Activated CD8-positive, alpha-beta memory T cell treated with anti-CD3 and anti-CD28 coated beads, Interleukin-2, amount 50 U/mL, for 24 hours (primary cell): ENCODE results near the gene SNAPC2.
"Not testable (repeated sequence)": the region's sequence is repeated elsewhere in the genome, so short reads cannot be mapped to it uniquely, and the experiment has no call there.

Source experiments
- DNase-seq: peaks from one replicate; pipeline ENCODE4 v3.0.0-alpha.2; 2020; ENCODE audit errors: extremely low read depth

Gene SNAPC2

DNA sequence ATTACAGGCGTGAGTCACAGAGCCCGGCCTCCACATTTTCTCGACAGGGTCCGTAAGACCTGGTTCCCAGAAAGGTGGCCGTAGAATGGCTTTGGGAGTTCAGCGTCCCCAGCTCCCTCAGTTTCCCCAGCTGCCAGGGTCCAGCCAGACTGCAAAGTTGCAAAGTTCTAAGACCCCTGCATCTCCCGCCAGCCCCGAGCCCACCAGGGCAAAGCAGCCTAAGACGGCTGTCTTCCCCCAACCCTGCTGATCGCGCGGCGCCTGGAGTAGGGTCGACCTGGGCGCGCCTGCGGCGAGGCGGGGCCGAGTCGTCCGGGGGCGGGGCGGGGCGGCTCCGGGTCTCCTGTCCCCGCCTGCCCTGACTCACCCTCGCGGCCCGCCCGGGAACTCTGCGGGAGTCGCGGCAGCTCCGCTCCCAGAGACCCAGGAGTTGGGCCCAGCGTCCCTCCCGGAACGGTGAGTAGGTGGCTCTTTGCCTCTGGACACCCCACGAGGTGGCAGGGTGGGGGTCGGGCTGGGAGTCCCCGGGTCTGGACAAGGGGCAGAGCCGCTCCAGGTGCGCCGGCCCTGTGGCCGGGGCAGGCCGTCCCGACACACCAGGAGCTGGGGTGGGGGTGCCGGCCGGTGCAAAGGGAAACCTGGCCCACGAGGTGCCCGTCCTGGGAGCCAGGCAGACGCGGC lies 31.9 kb upstream of the SNAPC2 start, which contains the start of gene LRRC8E:
TSS of gene LRRC8E (plus strand) at position 366 of the 681 bp plus-strand sequence. CDS start 7,094 bp downstream, outside the sequence.
- DNase-seq, result no peak

DNA sequence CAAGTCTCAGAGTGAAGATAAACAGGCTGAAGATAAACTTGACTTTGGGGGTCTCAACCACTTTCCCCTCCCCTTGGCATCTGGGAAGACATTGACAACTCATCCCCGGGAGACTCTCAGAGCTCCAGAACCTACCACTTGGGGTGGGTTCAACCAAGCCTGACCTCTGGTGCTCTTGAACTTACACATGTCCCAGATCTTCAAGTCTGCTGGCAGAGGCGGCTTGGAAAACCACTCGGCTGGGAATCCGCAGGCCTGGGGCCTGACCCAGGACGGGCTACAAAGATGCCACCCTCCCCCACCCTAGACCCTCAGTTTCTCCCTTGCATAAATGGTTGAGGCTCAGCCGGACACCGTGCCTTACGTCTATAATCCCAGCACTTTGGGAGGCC lies 31.3 kb upstream of the SNAPC2 start:
- no peak for DNase-seq

GRCh38 chr19:7893362-7894101 lies 26.6 kb upstream of the SNAPC2 start:
- DNase-seq, result not testable (repeated sequence)

DNA sequence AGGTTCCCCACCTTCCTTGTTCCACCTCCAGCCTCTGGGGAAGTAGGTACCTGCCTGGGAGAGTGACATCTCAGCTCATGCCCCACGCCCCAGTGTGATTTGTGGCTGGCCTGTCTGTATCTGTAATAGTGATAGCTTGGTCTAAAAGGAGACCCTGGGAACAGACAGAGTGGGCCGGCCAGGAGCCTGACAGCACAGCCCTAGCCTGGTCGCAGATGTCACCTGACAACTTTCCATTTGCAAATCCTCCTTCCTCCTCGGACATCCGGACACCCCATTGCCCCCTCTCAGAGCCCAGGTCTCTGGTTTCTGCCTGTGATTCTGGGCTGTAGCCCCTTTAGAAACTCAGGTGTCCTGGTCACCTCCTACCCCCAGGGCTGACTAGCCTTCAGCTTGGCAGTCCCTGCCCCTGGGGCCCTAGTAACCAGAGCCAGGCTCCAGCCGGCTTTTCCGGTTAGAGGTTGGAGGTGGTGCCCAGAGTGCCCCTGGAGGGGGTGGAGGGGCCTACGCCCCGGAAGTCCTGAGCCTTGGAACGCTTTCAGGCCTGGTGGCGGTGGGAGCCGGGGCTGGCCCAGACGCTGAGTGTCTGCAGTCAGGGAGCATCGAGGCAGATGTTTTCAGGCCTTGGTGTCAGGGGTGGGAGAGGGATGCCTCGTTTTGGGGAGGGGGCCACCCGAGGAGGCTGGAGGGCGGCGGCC lies 25.4 kb upstream of the SNAPC2 start:
- no peak for DNase-seq

- no peak for DNase-seq
These were observed 24.6 kb upstream of the SNAPC2 start for GRCh38 chr19:7895565-7895964.

DNA sequence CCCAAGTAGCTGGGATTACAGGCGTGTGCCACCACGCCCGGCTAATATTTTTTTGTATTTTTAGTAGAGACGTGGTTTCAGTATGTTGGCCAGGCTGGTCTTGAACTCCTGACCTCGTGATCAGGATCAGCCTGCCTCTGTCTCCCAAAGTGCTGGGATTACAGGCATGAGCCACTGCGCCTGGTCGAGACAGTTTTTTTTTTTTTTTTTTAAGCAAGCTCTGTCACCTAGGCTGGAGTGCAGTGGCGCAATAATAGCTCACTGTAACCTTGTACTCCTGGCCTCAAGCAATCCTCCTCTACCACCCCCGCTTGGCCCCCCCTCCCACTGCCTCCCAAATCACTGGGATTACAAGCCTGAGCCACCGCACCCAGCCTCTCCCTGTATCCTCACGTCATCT lies 22.8 kb upstream of the SNAPC2 start:
- no peak for DNase-seq

GRCh38 chr19:7898967-7899366 lies 21.2 kb upstream of the SNAPC2 start:
- no peak for DNase-seq

DNA sequence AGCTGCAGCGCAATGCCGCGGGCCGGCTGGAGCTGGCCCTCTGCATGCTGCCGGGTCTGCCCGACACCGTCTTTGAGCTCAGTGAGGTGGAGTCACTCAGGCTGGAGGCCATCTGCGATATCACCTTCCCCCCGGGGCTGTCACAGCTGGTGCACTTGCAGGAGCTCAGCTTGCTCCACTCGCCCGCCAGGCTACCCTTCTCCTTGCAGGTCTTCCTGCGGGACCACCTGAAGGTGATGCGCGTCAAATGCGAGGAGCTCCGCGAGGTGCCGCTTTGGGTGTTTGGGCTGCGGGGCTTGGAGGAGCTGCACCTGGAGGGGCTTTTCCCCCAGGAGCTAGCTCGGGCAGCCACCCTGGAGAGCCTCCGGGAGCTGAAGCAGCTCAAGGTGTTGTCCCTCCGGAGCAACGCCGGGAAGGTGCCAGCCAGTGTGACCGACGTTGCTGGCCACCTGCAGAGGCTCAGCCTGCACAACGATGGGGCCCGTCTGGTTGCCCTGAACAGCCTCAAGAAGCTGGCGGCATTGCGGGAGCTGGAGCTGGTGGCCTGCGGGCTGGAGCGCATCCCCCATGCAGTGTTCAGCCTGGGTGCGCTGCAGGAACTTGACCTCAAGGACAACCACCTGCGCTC lies 20.3 kb upstream of the SNAPC2 start:
- no peak for DNase-seq

DNA sequence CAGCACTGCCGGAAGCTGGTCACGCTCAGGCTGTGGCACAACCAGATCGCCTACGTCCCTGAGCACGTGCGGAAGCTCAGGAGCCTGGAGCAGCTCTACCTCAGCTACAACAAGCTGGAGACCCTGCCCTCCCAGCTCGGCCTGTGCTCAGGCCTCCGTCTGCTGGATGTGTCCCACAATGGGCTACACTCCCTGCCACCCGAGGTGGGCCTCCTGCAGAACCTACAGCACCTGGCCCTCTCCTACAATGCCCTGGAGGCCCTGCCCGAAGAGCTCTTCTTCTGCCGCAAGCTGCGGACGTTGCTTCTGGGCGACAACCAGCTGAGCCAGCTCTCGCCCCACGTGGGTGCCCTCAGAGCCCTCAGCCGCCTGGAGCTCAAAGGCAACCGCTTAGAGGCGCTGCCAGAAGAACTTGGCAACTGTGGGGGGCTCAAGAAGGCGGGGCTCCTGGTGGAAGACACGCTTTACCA lies 19.7 kb upstream of the SNAPC2 start:
- DNase-seq, result no peak

DNA sequence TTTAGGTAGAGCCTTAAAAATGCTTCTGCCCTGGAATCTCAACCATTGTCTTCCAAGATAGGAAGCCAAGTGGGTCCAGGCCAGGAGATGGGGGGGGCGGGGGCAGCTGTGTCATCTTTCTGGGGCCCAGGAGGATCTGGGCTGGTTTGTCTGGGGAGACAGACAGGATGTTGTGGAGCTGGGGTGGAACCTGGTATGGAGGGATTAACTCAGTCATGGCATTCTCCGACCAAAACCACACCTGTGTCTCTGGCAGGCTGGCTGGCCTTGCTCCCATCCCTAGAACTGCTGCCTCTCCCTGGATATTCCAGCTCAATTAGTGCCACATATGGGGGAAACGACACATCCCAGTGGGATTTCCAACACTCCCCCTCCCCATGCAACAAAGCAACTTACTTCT lies 19.2 kb upstream of the SNAPC2 start:
- no peak for DNase-seq

DNA sequence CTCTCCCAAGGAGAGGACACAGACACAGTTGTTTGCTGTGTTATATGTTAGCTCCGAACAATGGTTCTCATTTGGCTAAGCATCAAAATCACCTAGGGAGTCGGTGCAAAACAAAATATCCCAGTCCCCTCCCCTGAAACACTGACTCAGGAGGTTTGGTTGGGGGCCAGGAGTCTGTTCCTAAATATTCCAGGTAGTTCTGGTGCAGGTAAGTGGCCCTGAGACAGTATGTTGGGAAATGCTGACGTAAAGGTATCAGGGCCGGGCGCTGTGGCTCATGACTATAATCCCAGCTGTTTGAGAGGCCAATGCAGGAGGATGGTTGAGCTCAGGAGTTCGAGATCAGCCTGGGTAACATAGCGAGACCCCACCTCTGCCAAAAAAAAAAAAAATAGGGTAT lies 18.8 kb upstream of the SNAPC2 start:
- no peak for DNase-seq

- DNase-seq, result no peak
These were observed 17.3 kb upstream of the SNAPC2 start for GRCh38 chr19:7902796-7903243.

DNA sequence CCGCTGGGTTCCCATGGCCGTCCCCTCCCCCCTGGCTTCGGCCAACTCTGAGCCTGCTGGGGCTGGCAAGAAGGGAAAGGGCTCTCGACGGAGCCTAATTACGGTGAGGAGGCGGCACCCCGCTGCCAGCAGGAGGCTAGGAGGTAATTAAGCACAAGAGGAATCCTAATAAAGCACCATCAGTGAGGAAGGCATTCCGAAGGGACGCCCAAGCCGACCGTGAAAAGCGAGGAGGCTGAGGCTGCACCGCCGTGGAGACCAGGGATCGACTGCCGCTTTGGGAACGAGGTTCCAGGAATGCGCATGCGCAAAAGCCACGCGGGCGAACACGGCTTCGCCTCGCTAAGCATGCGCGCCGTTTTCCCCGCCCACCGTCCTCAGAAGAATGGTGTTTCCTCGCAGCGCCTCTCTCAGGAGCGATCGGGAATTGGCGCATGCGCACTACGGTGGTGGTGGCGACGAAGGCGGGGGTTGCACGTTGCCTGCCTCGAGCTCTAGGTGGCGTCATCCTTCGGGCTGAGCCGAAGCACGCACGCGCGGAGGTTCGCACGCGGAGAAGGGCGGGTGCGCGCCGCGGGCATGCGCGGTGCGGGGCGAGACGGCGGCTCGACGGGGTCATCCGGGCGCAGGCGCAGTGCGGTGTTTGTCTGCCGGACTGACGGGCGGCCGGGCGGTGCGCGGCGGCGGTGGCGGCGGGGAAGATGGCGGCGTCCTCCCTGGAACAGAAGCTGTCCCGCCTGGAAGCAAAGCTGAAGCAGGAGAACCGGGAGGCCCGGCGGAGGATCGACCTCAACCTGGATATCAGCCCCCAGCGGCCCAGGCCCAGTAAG lies 16.7 kb upstream of the SNAPC2 start, which contains the start of gene MAP2K7:
TSS of gene MAP2K7 (plus strand) at position 634 of the 830 bp plus-strand sequence. CDS start at position 702, 68 bp downstream.
- peak; percentile 100 for DNase-seq

DNA sequence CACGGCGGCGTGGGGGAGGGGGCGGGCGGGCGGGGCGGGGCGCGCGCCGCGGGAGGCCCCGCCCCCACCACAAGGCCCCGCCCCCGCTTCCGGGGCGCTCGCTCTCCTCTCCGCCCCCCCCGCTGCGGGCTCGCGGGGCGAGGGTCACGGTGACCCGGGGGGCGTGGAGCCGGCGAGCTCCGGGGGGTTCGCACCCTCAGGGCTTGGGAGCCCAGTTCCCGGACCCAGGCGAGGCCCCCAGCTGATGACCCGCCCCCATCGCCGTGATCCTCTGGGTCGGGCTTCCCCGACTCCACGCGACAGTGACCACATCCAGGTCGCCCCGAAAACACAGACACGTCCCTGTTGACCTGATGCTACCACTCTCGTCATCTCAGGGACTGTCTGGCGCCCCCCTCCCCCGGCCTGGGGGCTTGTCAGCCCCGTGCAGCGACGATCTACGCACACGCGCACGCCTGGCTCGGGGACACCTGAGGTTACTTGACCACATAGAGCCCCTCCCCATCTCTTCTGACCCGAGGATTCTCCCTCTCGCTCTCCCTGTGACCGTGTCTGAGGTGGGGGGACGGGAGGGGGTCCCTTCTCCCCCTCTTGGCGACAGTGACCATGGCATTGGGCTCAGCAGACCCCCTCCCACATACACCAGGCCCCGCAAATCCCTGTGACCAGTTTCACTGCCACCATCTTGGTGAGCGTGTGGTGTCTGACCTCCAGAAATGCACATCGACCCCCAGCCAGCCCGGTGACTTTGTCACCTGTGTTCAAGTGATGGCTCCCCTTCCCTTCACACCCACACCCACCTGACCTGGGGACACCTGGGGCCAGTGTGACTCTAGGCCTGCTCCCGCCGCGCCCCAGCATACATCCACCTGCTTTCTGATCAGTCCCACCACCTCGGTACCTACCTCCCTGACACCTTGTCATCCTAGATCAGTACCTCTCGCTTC lies 15.8 kb upstream of the SNAPC2 start:
- no peak for DNase-seq

GRCh38 chr19:7905268-7905667 lies 14.9 kb upstream of the SNAPC2 start:
- DNase-seq, result no peak

- DNase-seq, result no peak
These were observed 14.3 kb upstream of the SNAPC2 start for GRCh38 chr19:7905859-7906258.

- no peak for DNase-seq
These were observed 13.0 kb upstream of the SNAPC2 start for GRCh38 chr19:7907122-7907521.

DNA sequence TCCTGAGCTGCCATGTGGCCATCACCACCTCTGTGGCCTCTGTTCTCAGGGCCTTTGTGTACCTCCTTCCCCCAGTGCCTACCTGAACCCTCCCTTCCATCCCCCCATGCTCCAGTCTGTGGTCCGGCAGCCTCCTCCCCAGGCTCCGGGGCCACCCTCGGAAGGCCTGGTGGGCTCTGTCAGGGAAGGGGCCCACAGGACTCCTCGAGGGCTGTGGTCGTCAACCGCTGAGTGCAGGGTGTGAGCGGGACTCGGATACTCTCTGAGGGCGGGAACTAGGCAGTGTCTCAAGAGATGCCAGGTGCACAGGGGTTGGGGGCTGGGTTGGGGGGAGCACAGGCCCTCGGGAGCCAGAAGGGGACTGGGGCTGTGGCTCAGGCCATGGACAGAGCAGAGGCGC lies 12.6 kb upstream of the SNAPC2 start:
- DNase-seq, result no peak

- no peak for DNase-seq
These were observed 11.9 kb upstream of the SNAPC2 start for GRCh38 chr19:7908078-7908699.
